Mammary epithelial cell (primary cell): ENCODE measurements around the gene CELA2B.

Source experiments
- EZH2 ChIP-seq: IDR thresholded peaks from 2 replicates; pipeline ENCODE4 v1.6.1; 2012; ENCODE audit warnings: low read length, inconsistent platforms, borderline replicate concordance
- TF ChIP-seq, protein P1 (sequence below), 2 donors: IDR thresholded peaks in 1 of 2; conservative IDR thresholded peaks in 1 of 2; 2 replicates each; pipeline ENCODE4 v1.5.1; 2011 to 2012; ENCODE audit warnings: inconsistent platforms in 2 of 2, low read length in 2 of 2, mild to moderate bottlenecking in 2 of 2, control low read depth in 1 of 2, low read depth in 1 of 2; ENCODE audit not compliant: insufficient read depth in 1 of 2; ENCODE audit errors: extremely low read depth in 1 of 2

DNA sequence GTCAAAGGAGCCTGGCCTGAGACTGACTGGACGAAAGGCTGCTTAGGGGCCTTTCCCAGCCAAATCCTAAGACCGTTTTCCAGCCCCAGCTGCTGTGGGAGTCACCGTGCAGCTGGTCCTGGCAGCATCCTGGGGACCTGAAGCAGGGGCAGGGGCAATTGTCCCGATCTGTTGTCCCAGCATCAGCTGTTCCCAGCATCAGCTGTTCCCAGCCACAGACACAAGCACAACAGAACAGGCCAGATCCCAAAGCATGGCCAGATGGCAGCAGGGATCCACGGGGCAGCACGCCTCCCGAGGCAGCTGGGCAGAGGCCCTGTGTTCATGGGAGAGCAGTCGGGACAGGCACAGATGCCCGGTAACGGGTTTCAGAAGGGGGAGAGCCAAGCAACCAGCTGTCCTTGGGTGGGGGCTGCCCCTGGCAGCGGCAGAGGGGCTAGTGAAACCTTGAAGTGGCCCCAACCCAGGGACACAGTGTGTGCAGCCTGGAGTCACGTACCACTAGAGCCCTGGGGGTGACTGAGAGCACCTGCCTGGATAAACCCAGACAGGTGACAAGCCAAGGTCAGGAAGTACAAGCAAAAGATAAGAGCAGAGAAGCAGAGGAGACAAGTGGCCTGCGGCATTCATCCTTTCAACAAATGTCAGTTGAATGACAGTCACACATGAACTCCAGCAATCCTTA, 13.3 kb downstream of the CELA2B start:
- TF ChIP-seq, protein P1, sequence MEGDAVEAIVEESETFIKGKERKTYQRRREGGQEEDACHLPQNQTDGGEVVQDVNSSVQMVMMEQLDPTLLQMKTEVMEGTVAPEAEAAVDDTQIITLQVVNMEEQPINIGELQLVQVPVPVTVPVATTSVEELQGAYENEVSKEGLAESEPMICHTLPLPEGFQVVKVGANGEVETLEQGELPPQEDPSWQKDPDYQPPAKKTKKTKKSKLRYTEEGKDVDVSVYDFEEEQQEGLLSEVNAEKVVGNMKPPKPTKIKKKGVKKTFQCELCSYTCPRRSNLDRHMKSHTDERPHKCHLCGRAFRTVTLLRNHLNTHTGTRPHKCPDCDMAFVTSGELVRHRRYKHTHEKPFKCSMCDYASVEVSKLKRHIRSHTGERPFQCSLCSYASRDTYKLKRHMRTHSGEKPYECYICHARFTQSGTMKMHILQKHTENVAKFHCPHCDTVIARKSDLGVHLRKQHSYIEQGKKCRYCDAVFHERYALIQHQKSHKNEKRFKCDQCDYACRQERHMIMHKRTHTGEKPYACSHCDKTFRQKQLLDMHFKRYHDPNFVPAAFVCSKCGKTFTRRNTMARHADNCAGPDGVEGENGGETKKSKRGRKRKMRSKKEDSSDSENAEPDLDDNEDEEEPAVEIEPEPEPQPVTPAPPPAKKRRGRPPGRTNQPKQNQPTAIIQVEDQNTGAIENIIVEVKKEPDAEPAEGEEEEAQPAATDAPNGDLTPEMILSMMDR (conservative IDR thresholded peaks at IDR 0.05 in 1 of 2, IDR thresholded peaks at IDR 0.05 in 1 of 2; ENCODE audit: extremely low read depth in 1 of 2, insufficient read depth in 1 of 2, low read depth in 1 of 2, low read length in 2 of 2) = no peak
- TF ChIP-seq EZH2 = no peak
